ENCODE results near the gene MACROH2A2.

DNA sequence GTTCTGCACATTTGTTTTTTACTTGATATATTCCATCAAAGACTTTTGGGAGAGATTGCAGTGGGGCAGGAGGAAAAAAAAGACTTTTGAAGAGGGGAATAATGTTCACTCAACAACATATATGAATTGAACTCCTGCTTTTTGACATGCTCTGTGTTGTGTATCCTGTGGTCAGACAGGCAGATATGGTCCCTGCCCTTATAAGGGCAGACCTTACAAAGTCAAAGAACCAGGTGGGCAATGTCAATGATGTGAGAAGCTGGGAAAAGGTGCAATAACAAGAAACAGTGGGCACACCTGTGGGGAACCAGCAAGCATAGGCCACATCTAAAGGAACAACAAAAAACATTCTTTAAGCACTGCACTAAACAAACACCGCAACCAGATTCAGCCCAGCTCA, 71.8 kb downstream of the MACROH2A2 start:
- TF ChIP-seq EZH2 (IDR thresholded peaks at IDR 0.05): no peak
- TF ChIP-seq FOXP2 (optimal IDR thresholded peaks at IDR 0.05; ENCODE audit: control extremely low read depth, extremely low read length, insufficient read depth): no peak
- no peak for TF ChIP-seq POLR2AphosphoS5 (IDR thresholded peaks at IDR 0.05; ENCODE audit: borderline replicate concordance, low read depth, low read length)

All from SK-N-MC (cell line).